Measurements from ENCODE around the gene NLGN4X.

DNA sequence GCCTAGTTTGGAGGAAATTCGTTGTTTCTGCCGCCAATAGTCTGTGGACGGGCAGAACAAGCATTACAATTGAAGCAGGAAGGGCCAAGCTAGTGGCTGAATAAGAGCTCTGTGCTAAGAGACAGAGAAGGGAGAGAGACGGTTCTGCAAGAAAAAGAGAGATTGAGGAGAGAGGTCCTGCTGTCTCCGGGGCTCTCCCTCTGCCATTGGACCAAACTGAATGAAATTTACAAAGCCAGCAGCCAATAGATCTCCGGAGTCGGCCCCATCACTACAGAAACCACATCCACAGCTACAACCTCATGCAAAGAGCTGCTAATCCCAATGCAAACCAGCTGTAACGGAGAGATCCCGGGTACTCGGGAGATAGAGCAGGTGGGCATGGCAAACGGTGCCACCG lies at the start of gene NLGN4X:
- TF ChIP-seq GATA3 (IDR thresholded peaks at IDR 0.05; ENCODE audit: low read depth, low read length) = no peak
- TF ChIP-seq GATA2 (IDR thresholded peaks at IDR 0.05; ENCODE audit: low read depth, low read length) = no peak

All from SH-SY5Y (cell line).